ENCODE measurements around the gene NSRP1. TPM values are rescaled to one million over a fixed set of nuclear protein-coding genes. Genes with fewer than 3 reads are reported as not detected.

NSRP1 gene
- total RNA-seq, 2 donors from 2014 or later, result 28.5 to 35.6 TPM

- Histone ChIP-seq H3K4me3 (ENCODE audit: low read length) (no peak overlapping the region), H3K4me1 (ENCODE audit: control insufficient read depth, insufficient read depth, low read length) (no peaks in the 10 kb centered on the region), H3K9ac (ENCODE audit: extremely low read depth, low read length, poor library complexity, severe bottlenecking) (no peak overlapping the region), H3K27ac (ENCODE audit: low read depth, low read length) (no peak overlapping the region), H3K36me3 (ENCODE audit: control insufficient read depth, insufficient read depth, low read length) (no peaks in the 10 kb centered on the region), H3K27me3 (ENCODE audit: control insufficient read depth, insufficient read depth, low read length, poor library complexity, severe bottlenecking) (no peaks in the 10 kb centered on the region), H3K9me3 (ENCODE audit: control insufficient read depth, low read length) (no peaks in the 10 kb centered on the region)
- H3K36me3 Mint-ChIP-seq (ENCODE audit: low read depth), result no peaks in the 10 kb centered on the region
- WGBS, 2 experiments (ENCODE audit: insufficient coverage in 1 of 2, insufficient read length in 1 of 2), result 87 to 90% methylated on average over 4 of the region's 4 CpGs
- peaks cover 4% of the 10 kb centered on the region for H3K4me1 Mint-ChIP-seq
- H3K27me3 Mint-ChIP-seq (ENCODE audit: insufficient read depth), result peaks cover 2% of the 10 kb centered on the region
- H3K9me3 Mint-ChIP-seq, result no peaks in the 10 kb centered on the region
- H3K4me3 Mint-ChIP-seq, result no peak overlapping the region
- H3K27ac Mint-ChIP-seq, result no peak overlapping the region
- DNase-seq, result no peak
- no peak for TF ChIP-seq CTCF (conservative IDR thresholded peaks at IDR 0.05)
Measured at GRCh38 chr17:30101686-30102390, 14.8 kb upstream of the NSRP1 start.

GRCh38 chr17:30103921-30104320, 12.7 kb upstream of the NSRP1 start:
- Mint-ChIP-seq H3K4me3 (no peak overlapping the region), H3K36me3 (ENCODE audit: low read depth) (no peaks in the 10 kb centered on the region), H3K9me3 (no peaks in the 10 kb centered on the region), H3K4me1 (peaks cover 4% of the 10 kb centered on the region), H3K27me3 (ENCODE audit: insufficient read depth) (peaks cover 2% of the 10 kb centered on the region), H3K27ac (no peak overlapping the region)
- Histone ChIP-seq H3K36me3 (ENCODE audit: control insufficient read depth, insufficient read depth, low read length) (no peaks in the 10 kb centered on the region), H3K27ac (ENCODE audit: low read depth, low read length) (no peak overlapping the region), H3K4me3 (ENCODE audit: low read length) (no peak overlapping the region), H3K9ac (ENCODE audit: extremely low read depth, low read length, poor library complexity, severe bottlenecking) (no peak overlapping the region), H3K27me3 (ENCODE audit: control insufficient read depth, insufficient read depth, low read length, poor library complexity, severe bottlenecking) (no peaks in the 10 kb centered on the region), H3K4me1 (ENCODE audit: control insufficient read depth, insufficient read depth, low read length) (no peaks in the 10 kb centered on the region), H3K9me3 (ENCODE audit: control insufficient read depth, low read length) (no peaks in the 10 kb centered on the region)
- TF ChIP-seq CTCF (conservative IDR thresholded peaks at IDR 0.05), result no peak
- WGBS, 2 experiments (ENCODE audit: insufficient coverage in 1 of 2, insufficient read length in 1 of 2), result 89% methylated on average over 1 of the region's 1 CpG; no CpG with 5 or more reads in 1 of the 2 experiments
- no peak for DNase-seq

- H3K4me1 ChIP-seq (ENCODE audit: control insufficient read depth, insufficient read depth, low read length), result no peaks in the 10 kb centered on the region
- 28 to 33% methylated on average over 27 to 29 of the region's 29 CpGs for WGBS, 2 experiments (ENCODE audit: insufficient coverage in 1 of 2, insufficient read length in 1 of 2)
- Mint-ChIP-seq H3K36me3 (ENCODE audit: low read depth) (no peaks in the 10 kb centered on the region), H3K4me1 (peaks cover 4% of the 10 kb centered on the region), H3K4me3 (peak overlapping the region; percentile 60), H3K27me3 (ENCODE audit: insufficient read depth) (no peaks in the 10 kb centered on the region), H3K27ac (peak overlapping the region; percentile 89), H3K9me3 (no peaks in the 10 kb centered on the region)
- H3K9ac ChIP-seq (ENCODE audit: extremely low read depth, low read length, poor library complexity, severe bottlenecking), result peak overlapping the region; percentile 1
- no peaks in the 10 kb centered on the region for H3K9me3 ChIP-seq (ENCODE audit: control insufficient read depth, low read length)
- peak; percentile 95 for TF ChIP-seq CTCF (conservative IDR thresholded peaks at IDR 0.05)
- peak overlapping the region; percentile 59 for H3K27ac ChIP-seq (ENCODE audit: low read depth, low read length)
- no peaks in the 10 kb centered on the region for H3K27me3 ChIP-seq (ENCODE audit: control insufficient read depth, insufficient read depth, low read length, poor library complexity, severe bottlenecking)
- peak; percentile 94 for DNase-seq
- H3K36me3 ChIP-seq (ENCODE audit: control insufficient read depth, insufficient read depth, low read length), result no peaks in the 10 kb centered on the region
- H3K4me3 ChIP-seq (ENCODE audit: low read length), result peak overlapping the region; percentile 79
Measured at GRCh38 chr17:30104575-30105339, 11.9 kb upstream of the NSRP1 start.

All from endodermal cell (in vitro differentiated cells).